HL-60 (cell line): ENCODE measurements around the gene TENT4B.

Experiments used
- POLR2AphosphoS5 ChIP-seq: IDR thresholded peaks from 2 replicates; pipeline ENCODE4 v1.6.1; 2012; ENCODE audit warnings: low read depth
- TF ChIP-seq, protein P1 (sequence below): IDR thresholded peaks from one replicate; pipeline ENCODE4 v1.5.1; 2011; ENCODE audit warnings: low read length, control low read depth, inconsistent platforms; ENCODE audit not compliant: insufficient read depth
- TF ChIP-seq, protein P2 (sequence below): IDR thresholded peaks from 2 replicates; pipeline ENCODE4 v1.6.1; 2012; ENCODE audit warnings: low read depth; ENCODE audit not compliant: insufficient replicate concordance

DNA sequence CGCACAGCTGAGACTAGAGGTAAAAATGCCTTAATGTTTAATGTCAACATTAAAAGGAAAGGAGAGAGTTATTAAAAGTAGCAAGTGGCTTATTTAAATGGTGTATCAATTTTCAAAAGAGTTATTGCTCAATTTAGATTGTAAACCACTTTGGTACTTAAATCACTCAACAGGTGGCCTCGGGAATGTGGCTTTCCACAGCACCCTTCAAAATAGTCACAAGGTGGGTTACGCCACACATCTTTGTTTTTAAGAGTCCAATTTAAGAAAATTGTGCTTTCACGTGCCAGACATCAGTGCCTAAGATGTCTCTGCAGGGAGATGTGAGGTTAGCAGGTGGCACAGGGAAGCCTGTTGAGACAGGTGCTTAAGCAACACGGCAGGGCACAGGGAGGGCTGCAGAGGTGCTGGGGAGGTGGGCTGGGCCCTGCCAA lies 85.8 kb downstream of the TENT4B start:
- TF ChIP-seq, protein P1, sequence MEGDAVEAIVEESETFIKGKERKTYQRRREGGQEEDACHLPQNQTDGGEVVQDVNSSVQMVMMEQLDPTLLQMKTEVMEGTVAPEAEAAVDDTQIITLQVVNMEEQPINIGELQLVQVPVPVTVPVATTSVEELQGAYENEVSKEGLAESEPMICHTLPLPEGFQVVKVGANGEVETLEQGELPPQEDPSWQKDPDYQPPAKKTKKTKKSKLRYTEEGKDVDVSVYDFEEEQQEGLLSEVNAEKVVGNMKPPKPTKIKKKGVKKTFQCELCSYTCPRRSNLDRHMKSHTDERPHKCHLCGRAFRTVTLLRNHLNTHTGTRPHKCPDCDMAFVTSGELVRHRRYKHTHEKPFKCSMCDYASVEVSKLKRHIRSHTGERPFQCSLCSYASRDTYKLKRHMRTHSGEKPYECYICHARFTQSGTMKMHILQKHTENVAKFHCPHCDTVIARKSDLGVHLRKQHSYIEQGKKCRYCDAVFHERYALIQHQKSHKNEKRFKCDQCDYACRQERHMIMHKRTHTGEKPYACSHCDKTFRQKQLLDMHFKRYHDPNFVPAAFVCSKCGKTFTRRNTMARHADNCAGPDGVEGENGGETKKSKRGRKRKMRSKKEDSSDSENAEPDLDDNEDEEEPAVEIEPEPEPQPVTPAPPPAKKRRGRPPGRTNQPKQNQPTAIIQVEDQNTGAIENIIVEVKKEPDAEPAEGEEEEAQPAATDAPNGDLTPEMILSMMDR = no peak
- TF ChIP-seq, protein P2, sequence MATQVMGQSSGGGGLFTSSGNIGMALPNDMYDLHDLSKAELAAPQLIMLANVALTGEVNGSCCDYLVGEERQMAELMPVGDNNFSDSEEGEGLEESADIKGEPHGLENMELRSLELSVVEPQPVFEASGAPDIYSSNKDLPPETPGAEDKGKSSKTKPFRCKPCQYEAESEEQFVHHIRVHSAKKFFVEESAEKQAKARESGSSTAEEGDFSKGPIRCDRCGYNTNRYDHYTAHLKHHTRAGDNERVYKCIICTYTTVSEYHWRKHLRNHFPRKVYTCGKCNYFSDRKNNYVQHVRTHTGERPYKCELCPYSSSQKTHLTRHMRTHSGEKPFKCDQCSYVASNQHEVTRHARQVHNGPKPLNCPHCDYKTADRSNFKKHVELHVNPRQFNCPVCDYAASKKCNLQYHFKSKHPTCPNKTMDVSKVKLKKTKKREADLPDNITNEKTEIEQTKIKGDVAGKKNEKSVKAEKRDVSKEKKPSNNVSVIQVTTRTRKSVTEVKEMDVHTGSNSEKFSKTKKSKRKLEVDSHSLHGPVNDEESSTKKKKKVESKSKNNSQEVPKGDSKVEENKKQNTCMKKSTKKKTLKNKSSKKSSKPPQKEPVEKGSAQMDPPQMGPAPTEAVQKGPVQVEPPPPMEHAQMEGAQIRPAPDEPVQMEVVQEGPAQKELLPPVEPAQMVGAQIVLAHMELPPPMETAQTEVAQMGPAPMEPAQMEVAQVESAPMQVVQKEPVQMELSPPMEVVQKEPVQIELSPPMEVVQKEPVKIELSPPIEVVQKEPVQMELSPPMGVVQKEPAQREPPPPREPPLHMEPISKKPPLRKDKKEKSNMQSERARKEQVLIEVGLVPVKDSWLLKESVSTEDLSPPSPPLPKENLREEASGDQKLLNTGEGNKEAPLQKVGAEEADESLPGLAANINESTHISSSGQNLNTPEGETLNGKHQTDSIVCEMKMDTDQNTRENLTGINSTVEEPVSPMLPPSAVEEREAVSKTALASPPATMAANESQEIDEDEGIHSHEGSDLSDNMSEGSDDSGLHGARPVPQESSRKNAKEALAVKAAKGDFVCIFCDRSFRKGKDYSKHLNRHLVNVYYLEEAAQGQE = no peak
- no peak for TF ChIP-seq POLR2AphosphoS5
